ENCODE data around the gene RNASET2.

Gene RNASET2

GRCh38 chr6:166911248-166911677 is 45.1 kb downstream of the RNASET2 start:
- no peak for TF ChIP-seq CTCF (IDR thresholded peaks at IDR 0.05; ENCODE audit: low read depth, low read length)
- no peak for DNase-seq (ENCODE audit: extremely low read depth, low read depth)

- DNase-seq (ENCODE audit: extremely low read depth, low read depth), result no peak
- no peak for TF ChIP-seq CTCF (IDR thresholded peaks at IDR 0.05; ENCODE audit: low read depth, low read length)
Measured at GRCh38 chr6:166910601-166911000, 45.7 kb downstream of the RNASET2 start.

- DNase-seq (ENCODE audit: extremely low read depth, low read depth), result no peak
- no peak for TF ChIP-seq CTCF (IDR thresholded peaks at IDR 0.05; ENCODE audit: low read depth, low read length)
Measured at GRCh38 chr6:166908811-166909210, 47.5 kb downstream of the RNASET2 start.

GRCh38 chr6:166907871-166908806 is 48.2 kb downstream of the RNASET2 start:
- no peak for DNase-seq (ENCODE audit: extremely low read depth, low read depth)
- TF ChIP-seq CTCF (IDR thresholded peaks at IDR 0.05; ENCODE audit: low read depth, low read length), result no peak

- no peak for DNase-seq (ENCODE audit: extremely low read depth, low read depth)
- TF ChIP-seq CTCF (IDR thresholded peaks at IDR 0.05; ENCODE audit: low read depth, low read length), result no peak
Measured at GRCh38 chr6:166907373-166907841, 48.9 kb downstream of the RNASET2 start.

GRCh38 chr6:166906376-166907044 is 49.8 kb downstream of the RNASET2 start:
- no peak for TF ChIP-seq CTCF (IDR thresholded peaks at IDR 0.05; ENCODE audit: low read depth, low read length)

More at GRCh38 chr6:166906376-166907044, 49.8 kb downstream of the RNASET2 start:
- no peak for DNase-seq (ENCODE audit: extremely low read depth, low read depth)
